ENCODE data around the gene KLHL8. TPM values are rescaled to one million over a fixed set of nuclear protein-coding genes. Genes with fewer than 3 reads are reported as not detected.

The KLHL8 gene
- polyA plus RNA-seq, 1 donor from 2014 or later: 15.0 TPM

GRCh38 chr4:87134122-87134521, 86.3 kb downstream of the KLHL8 start:
- no peaks in the 10 kb centered on the region for H3K36me3 ChIP-seq (ENCODE audit: insufficient read depth, low read length)
- no peak for TF ChIP-seq POLR2AphosphoS5 (IDR thresholded peaks at IDR 0.05)
- no peak for TF ChIP-seq MXI1 (conservative IDR thresholded peaks at IDR 0.05; ENCODE audit: poor library complexity, severe bottlenecking)
- TF ChIP-seq, protein P1, sequence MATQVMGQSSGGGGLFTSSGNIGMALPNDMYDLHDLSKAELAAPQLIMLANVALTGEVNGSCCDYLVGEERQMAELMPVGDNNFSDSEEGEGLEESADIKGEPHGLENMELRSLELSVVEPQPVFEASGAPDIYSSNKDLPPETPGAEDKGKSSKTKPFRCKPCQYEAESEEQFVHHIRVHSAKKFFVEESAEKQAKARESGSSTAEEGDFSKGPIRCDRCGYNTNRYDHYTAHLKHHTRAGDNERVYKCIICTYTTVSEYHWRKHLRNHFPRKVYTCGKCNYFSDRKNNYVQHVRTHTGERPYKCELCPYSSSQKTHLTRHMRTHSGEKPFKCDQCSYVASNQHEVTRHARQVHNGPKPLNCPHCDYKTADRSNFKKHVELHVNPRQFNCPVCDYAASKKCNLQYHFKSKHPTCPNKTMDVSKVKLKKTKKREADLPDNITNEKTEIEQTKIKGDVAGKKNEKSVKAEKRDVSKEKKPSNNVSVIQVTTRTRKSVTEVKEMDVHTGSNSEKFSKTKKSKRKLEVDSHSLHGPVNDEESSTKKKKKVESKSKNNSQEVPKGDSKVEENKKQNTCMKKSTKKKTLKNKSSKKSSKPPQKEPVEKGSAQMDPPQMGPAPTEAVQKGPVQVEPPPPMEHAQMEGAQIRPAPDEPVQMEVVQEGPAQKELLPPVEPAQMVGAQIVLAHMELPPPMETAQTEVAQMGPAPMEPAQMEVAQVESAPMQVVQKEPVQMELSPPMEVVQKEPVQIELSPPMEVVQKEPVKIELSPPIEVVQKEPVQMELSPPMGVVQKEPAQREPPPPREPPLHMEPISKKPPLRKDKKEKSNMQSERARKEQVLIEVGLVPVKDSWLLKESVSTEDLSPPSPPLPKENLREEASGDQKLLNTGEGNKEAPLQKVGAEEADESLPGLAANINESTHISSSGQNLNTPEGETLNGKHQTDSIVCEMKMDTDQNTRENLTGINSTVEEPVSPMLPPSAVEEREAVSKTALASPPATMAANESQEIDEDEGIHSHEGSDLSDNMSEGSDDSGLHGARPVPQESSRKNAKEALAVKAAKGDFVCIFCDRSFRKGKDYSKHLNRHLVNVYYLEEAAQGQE (IDR thresholded peaks at IDR 0.05; ENCODE audit: borderline replicate concordance): no peak
- no peak for TF ChIP-seq CTCF (IDR thresholded peaks at IDR 0.05; ENCODE audit: poor library complexity, severe bottlenecking)
- no peak for TF ChIP-seq RAD21 (conservative IDR thresholded peaks at IDR 0.05)
- TF ChIP-seq EP300 (conservative IDR thresholded peaks at IDR 0.05; ENCODE audit: poor library complexity, severe bottlenecking): no peak
- no peak for TF ChIP-seq EZH2 (IDR thresholded peaks at IDR 0.05; ENCODE audit: borderline replicate concordance, insufficient read depth, low read length, poor library complexity, severe bottlenecking)
- TF ChIP-seq SMC3 (conservative IDR thresholded peaks at IDR 0.05; ENCODE audit: poor library complexity): no peak
- TF ChIP-seq TAF1 (IDR thresholded peaks at IDR 0.05; ENCODE audit: low read depth): no peak
- H3K9me2 ChIP-seq (ENCODE audit: insufficient read depth, low read length): no peaks in the 10 kb centered on the region
- H3K9me3 ChIP-seq (ENCODE audit: low read length): no peaks in the 10 kb centered on the region
- H3K4me3 ChIP-seq (ENCODE audit: low read length): no peak overlapping the region
- H4K20me1 ChIP-seq (ENCODE audit: insufficient read depth): no peaks in the 10 kb centered on the region
- no peak overlapping the region for H3K4me2 ChIP-seq (ENCODE audit: low read length)
- H3K27me3 ChIP-seq (ENCODE audit: insufficient read depth, low read depth, low read length): no peaks in the 10 kb centered on the region
- no peak overlapping the region for H3K9ac ChIP-seq (ENCODE audit: low read length)
- no peaks in the 10 kb centered on the region for H3K79me2 ChIP-seq (replicated peaks; ENCODE audit: insufficient read depth, low read length)
- H2AFZ ChIP-seq (ENCODE audit: low read depth, low read length): no peak overlapping the region
- H3K27ac ChIP-seq (ENCODE audit: low read length): no peak overlapping the region
- no peaks in the 10 kb centered on the region for H3F3A ChIP-seq (ENCODE audit: insufficient read depth, low read length, poor library complexity, severe bottlenecking)

- Histone ChIP-seq H3K4me3 (ENCODE audit: low read length) (no peak overlapping the region), H3K27ac (ENCODE audit: low read length) (no peak overlapping the region), H3K79me2 (replicated peaks; ENCODE audit: insufficient read depth, low read length) (no peaks in the 10 kb centered on the region), H3K9ac (ENCODE audit: low read length) (no peak overlapping the region), H3F3A (ENCODE audit: insufficient read depth, low read length, poor library complexity, severe bottlenecking) (no peaks in the 10 kb centered on the region), H3K9me2 (ENCODE audit: insufficient read depth, low read length) (no peaks in the 10 kb centered on the region), H2AFZ (ENCODE audit: low read depth, low read length) (no peak overlapping the region), H3K36me3 (ENCODE audit: insufficient read depth, low read length) (no peaks in the 10 kb centered on the region), H3K4me2 (ENCODE audit: low read length) (no peak overlapping the region), H3K27me3 (ENCODE audit: insufficient read depth, low read depth, low read length) (no peaks in the 10 kb centered on the region), H3K9me3 (ENCODE audit: low read length) (no peaks in the 10 kb centered on the region), H4K20me1 (ENCODE audit: insufficient read depth) (no peaks in the 10 kb centered on the region)
- TF ChIP-seq MXI1 (conservative IDR thresholded peaks at IDR 0.05; ENCODE audit: poor library complexity, severe bottlenecking) (no peak), POLR2AphosphoS5 (IDR thresholded peaks at IDR 0.05) (no peak), TAF1 (IDR thresholded peaks at IDR 0.05; ENCODE audit: low read depth) (no peak), EZH2 (IDR thresholded peaks at IDR 0.05; ENCODE audit: borderline replicate concordance, insufficient read depth, low read length, poor library complexity, severe bottlenecking) (no peak), CTCF (IDR thresholded peaks at IDR 0.05; ENCODE audit: poor library complexity, severe bottlenecking) (no peak), RAD21 (conservative IDR thresholded peaks at IDR 0.05) (no peak), EP300 (conservative IDR thresholded peaks at IDR 0.05; ENCODE audit: poor library complexity, severe bottlenecking) (no peak), SMC3 (conservative IDR thresholded peaks at IDR 0.05; ENCODE audit: poor library complexity) (no peak)
- TF ChIP-seq, protein P1 (IDR thresholded peaks at IDR 0.05; ENCODE audit: borderline replicate concordance): no peak
Observed at GRCh38 chr4:87133183-87133582, 87.2 kb downstream of the KLHL8 start.

Data from neural cell (in vitro differentiated cells).